Ishikawa (cell line): ENCODE data around the gene POC1B.

Experiments used
- CEBPB ChIP-seq: IDR thresholded peaks from 2 replicates; pipeline ENCODE4 v1.6.1; 2012
- CREB1 ChIP-seq: IDR thresholded peaks from 2 replicates; pipeline ENCODE4 v1.6.1; 2012; ENCODE audit warnings: low read depth
- EGR1 ChIP-seq: IDR thresholded peaks from 2 replicates; pipeline ENCODE4 v1.6.1; 2012
- EP300 ChIP-seq: IDR thresholded peaks from 2 replicates; pipeline ENCODE4 v1.6.1; 2012; ENCODE audit warnings: borderline replicate concordance
- FOXM1 ChIP-seq: IDR thresholded peaks from 2 replicates; pipeline ENCODE4 v1.6.1; 2012; ENCODE audit warnings: low read depth, borderline replicate concordance
- NFIC ChIP-seq: IDR thresholded peaks from 2 replicates; pipeline ENCODE4 v1.6.1; 2012
- RAD21 ChIP-seq: IDR thresholded peaks from 2 replicates; pipeline ENCODE4 v1.6.1; 2012; ENCODE audit warnings: low read depth
- TAF1 ChIP-seq: IDR thresholded peaks from 2 replicates; pipeline ENCODE4 v1.6.1; 2012; ENCODE audit warnings: low read depth, mild to moderate bottlenecking
- TCF12 ChIP-seq: IDR thresholded peaks from 2 replicates; pipeline ENCODE4 v1.6.1; 2012; ENCODE audit warnings: low read depth
- TEAD4 ChIP-seq: IDR thresholded peaks from 2 replicates; pipeline ENCODE4 v1.6.1; 2012
- YY1 ChIP-seq: IDR thresholded peaks from 2 replicates; pipeline ENCODE4 v1.6.1; 2012; ENCODE audit warnings: low read depth
- ZBTB7A ChIP-seq: IDR thresholded peaks from 2 replicates; pipeline ENCODE4 v1.6.1; 2012; ENCODE audit warnings: low read depth
- TF ChIP-seq, protein P1 (sequence below): IDR thresholded peaks from 2 replicates; pipeline ENCODE4 v1.6.1; 2012; ENCODE audit warnings: low read depth, mild to moderate bottlenecking
- TF ChIP-seq, protein P2 (sequence below): IDR thresholded peaks from 2 replicates; pipeline ENCODE4 v1.6.1; 2012
- TF ChIP-seq, protein P3 (sequence below): IDR thresholded peaks from 2 replicates; pipeline ENCODE4 v1.6.1; 2012

POC1B gene

DNA sequence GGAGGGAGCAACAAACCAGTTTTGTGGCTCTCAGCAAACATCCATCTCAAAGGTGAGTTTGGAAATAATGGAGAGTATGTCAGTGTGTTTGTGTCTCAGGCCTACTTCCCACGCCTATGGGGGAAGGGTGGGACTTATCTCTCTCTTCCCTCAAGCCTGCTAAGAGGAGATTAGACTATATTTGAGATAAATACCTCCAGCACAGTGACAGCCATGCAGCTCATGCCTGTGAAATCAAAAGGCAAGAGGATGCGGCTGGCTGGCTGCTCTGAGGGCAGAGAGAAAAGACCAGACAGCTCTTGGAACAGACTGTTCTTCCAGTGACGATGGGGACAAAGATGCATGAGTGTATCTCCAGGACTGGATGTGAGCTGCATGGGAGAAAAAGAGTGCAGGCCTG lies 14.7 kb upstream of the POC1B start:
- TF ChIP-seq, protein P1, sequence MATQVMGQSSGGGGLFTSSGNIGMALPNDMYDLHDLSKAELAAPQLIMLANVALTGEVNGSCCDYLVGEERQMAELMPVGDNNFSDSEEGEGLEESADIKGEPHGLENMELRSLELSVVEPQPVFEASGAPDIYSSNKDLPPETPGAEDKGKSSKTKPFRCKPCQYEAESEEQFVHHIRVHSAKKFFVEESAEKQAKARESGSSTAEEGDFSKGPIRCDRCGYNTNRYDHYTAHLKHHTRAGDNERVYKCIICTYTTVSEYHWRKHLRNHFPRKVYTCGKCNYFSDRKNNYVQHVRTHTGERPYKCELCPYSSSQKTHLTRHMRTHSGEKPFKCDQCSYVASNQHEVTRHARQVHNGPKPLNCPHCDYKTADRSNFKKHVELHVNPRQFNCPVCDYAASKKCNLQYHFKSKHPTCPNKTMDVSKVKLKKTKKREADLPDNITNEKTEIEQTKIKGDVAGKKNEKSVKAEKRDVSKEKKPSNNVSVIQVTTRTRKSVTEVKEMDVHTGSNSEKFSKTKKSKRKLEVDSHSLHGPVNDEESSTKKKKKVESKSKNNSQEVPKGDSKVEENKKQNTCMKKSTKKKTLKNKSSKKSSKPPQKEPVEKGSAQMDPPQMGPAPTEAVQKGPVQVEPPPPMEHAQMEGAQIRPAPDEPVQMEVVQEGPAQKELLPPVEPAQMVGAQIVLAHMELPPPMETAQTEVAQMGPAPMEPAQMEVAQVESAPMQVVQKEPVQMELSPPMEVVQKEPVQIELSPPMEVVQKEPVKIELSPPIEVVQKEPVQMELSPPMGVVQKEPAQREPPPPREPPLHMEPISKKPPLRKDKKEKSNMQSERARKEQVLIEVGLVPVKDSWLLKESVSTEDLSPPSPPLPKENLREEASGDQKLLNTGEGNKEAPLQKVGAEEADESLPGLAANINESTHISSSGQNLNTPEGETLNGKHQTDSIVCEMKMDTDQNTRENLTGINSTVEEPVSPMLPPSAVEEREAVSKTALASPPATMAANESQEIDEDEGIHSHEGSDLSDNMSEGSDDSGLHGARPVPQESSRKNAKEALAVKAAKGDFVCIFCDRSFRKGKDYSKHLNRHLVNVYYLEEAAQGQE, result no peak
- no peak for TF ChIP-seq FOXM1
- TF ChIP-seq TCF12, result no peak
- no peak for TF ChIP-seq TEAD4
- no peak for TF ChIP-seq RAD21
- TF ChIP-seq CEBPB, result no peak
- TF ChIP-seq YY1, result no peak

DNA sequence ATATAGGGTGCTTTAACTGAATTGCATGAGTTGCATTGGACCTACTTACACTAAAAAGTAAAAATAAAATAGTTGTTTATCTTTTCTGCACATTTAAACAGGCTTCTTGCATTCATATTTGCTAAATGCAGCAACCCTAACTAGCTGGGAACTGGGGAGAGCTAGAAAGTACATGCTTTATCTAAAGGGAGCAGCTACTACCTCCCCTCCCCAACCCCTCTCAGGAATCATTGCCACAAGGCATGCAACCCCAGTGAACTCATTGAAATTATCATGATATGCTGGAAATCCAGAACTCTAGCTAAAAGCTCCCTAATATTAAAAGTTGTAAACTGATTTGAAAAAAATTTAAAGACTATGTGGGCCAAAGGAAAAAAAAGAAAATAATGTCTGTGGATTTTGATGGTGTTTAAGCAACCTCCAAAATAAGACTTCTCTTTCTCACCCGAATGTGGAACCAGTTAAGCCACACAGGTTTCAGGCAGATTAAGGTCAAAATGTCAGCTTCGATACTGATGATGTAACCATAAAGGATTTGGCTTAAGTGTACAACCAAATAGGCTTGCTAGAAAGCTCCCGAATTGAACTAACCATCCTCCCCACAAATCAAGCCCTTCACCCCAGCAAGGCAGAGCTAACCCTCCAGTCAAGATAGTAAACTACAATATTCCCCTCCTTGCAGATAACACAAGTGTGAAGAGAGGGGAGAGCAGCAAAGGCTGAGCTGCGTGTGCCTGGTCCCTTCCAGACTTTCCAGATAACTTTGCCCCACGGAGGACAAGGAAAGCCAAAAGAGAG lies 13.8 kb upstream of the POC1B start:
- TF ChIP-seq TCF12 (no peak), TAF1 (no peak)

DNA sequence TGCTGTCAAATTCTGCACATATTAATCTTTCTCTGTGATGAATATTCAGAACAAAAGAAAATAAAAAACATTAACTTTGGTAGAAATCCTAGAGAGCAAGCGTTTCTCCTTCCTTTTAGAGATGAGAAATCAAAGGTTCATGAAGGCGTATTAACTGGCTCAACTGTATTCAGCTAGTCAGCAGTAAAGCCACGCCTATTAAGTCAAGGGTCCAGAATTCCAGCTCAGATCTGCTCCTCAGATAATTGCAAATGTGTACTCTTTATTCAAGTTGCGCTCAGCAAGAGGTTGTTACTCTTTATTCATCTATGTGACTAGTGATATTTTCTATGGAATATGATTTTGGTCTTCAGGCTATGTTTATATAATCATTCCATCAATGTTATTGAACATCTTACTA lies 13.1 kb upstream of the POC1B start:
- no peak for TF ChIP-seq FOXM1
- TF ChIP-seq RAD21, result no peak
- no peak for TF ChIP-seq TCF12
- TF ChIP-seq CEBPB, result no peak
- TF ChIP-seq, protein P2, sequence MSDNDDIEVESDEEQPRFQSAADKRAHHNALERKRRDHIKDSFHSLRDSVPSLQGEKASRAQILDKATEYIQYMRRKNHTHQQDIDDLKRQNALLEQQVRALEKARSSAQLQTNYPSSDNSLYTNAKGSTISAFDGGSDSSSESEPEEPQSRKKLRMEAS, result no peak
- TF ChIP-seq TEAD4, result no peak
- TF ChIP-seq, protein P1, result no peak
- TF ChIP-seq, protein P3, sequence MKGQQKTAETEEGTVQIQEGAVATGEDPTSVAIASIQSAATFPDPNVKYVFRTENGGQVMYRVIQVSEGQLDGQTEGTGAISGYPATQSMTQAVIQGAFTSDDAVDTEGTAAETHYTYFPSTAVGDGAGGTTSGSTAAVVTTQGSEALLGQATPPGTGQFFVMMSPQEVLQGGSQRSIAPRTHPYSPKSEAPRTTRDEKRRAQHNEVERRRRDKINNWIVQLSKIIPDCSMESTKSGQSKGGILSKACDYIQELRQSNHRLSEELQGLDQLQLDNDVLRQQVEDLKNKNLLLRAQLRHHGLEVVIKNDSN, result no peak
- TF ChIP-seq NFIC, result no peak
- no peak for TF ChIP-seq EGR1
- TF ChIP-seq TAF1, result no peak
- TF ChIP-seq CREB1, result no peak

DNA sequence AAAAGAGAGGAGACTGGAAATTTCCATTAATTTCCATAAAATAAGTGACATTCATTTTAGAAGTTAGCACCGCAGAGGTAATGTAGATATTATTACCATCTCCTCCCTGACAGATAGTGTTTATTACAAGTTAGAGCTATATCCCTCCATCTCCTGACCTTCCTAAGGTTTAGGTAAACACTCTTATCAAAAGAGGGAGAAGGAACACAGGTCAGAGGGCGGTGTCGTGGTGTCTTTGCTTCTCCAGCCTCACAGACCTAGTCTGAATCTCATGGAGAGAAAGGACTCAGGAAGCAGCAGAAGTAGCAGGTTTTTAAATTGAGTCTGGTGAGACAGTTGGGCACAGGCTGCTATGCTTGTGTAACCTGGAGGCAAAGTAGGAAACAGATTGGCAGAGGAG lies 11.5 kb upstream of the POC1B start:
- no peak for TF ChIP-seq TCF12

DNA sequence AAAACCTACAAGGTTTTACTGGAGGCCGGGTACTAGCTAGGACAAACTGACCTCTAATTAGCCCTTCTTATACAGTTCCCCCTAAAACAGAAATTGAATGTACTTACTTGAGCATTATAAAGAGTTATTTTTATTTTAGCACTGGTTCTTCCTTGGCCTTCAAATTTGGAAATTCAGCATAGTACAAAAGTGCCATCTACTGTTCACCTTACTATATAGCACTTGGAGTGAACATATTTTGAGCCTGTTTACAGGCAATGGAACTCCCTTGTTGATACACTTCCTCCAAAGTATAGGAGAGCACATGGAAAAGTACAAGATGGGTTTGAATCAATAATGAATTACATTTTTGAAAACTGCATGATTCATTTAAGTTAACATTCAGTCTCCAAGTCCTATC lies 3.9 kb upstream of the POC1B start:
- TF ChIP-seq, protein P1, result no peak
- peak; percentile 87 for TF ChIP-seq RAD21

DNA sequence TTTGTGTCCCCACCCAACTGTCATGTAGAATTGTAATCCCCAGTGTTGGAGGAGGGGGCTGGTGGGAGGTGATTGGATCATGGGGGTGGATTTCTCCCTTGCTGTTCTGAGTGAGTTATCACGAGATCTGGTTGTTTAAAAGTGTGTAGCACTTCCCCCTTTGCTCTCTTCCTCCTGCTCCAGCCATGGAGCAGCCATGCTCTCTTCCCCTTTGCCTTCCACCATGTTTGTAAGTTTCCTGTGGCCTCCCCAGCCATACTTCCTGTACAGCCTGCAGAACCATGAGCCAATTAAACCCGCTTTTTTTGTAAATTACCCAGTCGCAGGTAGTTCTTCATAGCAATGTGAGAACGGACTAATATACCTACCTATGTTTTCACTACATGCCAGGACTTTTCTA lies 2.6 kb upstream of the POC1B start:
- no peak for TF ChIP-seq CEBPB
- no peak for TF ChIP-seq TEAD4
- TF ChIP-seq EP300, result no peak
- no peak for TF ChIP-seq YY1
- TF ChIP-seq, protein P3, result no peak
- no peak for TF ChIP-seq TAF1
- TF ChIP-seq ZBTB7A, result no peak
- TF ChIP-seq, protein P1, result no peak
- no peak for TF ChIP-seq TCF12
- no peak for TF ChIP-seq EGR1
- TF ChIP-seq, protein P2, result no peak
- TF ChIP-seq RAD21, result no peak
